Breast epithelium (tissue), 4 donors: ENCODE results near the gene NR5A1. TPM values are rescaled to one million over a fixed set of nuclear protein-coding genes. Genes with fewer than 3 reads are reported as not detected.

Experiments
- DNase-seq, 2 donors: peaks; one replicate each; pipeline ENCODE4 v3.0.0-alpha.2; 2019; ENCODE audit warnings: low spot score in 2 of 2
- H3K27ac ChIP-seq, 2 donors: fragments of 200-600 bp; sonication (generic) in 1 of 2; one replicate each; pipeline ENCODE4 v1.5.1; 2016 to 2019; ENCODE audit warnings: mild to moderate bottlenecking in 1 of 2
- H3K27me3 ChIP-seq, 2 donors: fragments of 200-600 bp; sonication (generic) in 1 of 2; one replicate each; pipeline versions ENCODE4 v1.5.1 to v1.6.0; 2017 to 2019; ENCODE audit warnings: control low read depth in 1 of 2, mild to moderate bottlenecking in 1 of 2
- H3K36me3 ChIP-seq: fragments of 200-600 bp; one replicate; pipeline ENCODE4 v1.5.1; 2019
- H3K4me1 ChIP-seq, 2 donors: fragments of 200-600 bp; sonication (generic); one replicate each; pipeline ENCODE4 v1.5.1; 2016 to 2019; ENCODE audit warnings: control low read depth in 1 of 2
- H3K4me3 ChIP-seq, 3 donors: fragments of 200-600 bp; sonication (generic); 1 replicate in 2 of 3; 2 replicates in 1 of 3; pipeline ENCODE4 v1.5.1; 2016 to 2019; ENCODE audit warnings: mild to moderate bottlenecking in 3 of 3, moderate library complexity in 2 of 3
- H3K9me3 ChIP-seq, 2 donors: fragments of 200-600 bp; sonication (generic) in 1 of 2; one replicate each; pipeline ENCODE4 v1.5.1; 2016 to 2019; ENCODE audit warnings: control low read depth in 1 of 2
- POLR2A ChIP-seq: fragments of 450-650 bp; IDR thresholded peaks from one replicate; pipeline ENCODE4 v1.6.1; 2016; ENCODE audit warnings: antibody characterized with exemption, mild to moderate bottlenecking, moderate library complexity
- POLR2AphosphoS5 ChIP-seq, 3 donors: sonication (generic); formaldehyde crosslinking; IDR thresholded peaks; one replicate each; pipeline ENCODE4 v1.6.1; 2017; ENCODE audit warnings: antibody characterized with exemption in 3 of 3
- intact Hi-C: fragments of 100-400 bp; cut with DNase I; formaldehyde crosslinking; loops from one replicate; pipeline ENCODE4 v1.15.1; 2023; ENCODE audit warnings: low total_unique reads
- total RNA-seq, 3 donors: library from RNA; depleted of rRNA; stranded (reverse); fragments of >200 nt; gene quantifications; one replicate each; pipeline ENCODE4 v1.1.0, GENCODE V29; 2016
- TF ChIP-seq, protein P1 (sequence below), 3 donors: fragments of 450-650 bp; IDR thresholded peaks; one replicate each; pipeline ENCODE4 v1.5.1; 2016 to 2017; ENCODE audit warnings: antibody characterized with exemption in 3 of 3, mild to moderate bottlenecking in 3 of 3, moderate library complexity in 3 of 3

The NR5A1 gene
- total RNA-seq, 3 donors from 2014 or later = not detected

- Histone ChIP-seq H3K27me3 (no peaks in the 10 kb centered on the region), H3K36me3 (no peaks in the 10 kb centered on the region), H3K4me1 (no peaks in the 10 kb centered on the region), H3K4me3 (no peak overlapping the region), H3K27ac (no peak overlapping the region), H3K9me3 (no peaks in the 10 kb centered on the region)
- TF ChIP-seq POLR2A = no peak
- no peak for TF ChIP-seq POLR2AphosphoS5 (IDR thresholded peaks at IDR 0.05)
- TF ChIP-seq, protein P1, sequence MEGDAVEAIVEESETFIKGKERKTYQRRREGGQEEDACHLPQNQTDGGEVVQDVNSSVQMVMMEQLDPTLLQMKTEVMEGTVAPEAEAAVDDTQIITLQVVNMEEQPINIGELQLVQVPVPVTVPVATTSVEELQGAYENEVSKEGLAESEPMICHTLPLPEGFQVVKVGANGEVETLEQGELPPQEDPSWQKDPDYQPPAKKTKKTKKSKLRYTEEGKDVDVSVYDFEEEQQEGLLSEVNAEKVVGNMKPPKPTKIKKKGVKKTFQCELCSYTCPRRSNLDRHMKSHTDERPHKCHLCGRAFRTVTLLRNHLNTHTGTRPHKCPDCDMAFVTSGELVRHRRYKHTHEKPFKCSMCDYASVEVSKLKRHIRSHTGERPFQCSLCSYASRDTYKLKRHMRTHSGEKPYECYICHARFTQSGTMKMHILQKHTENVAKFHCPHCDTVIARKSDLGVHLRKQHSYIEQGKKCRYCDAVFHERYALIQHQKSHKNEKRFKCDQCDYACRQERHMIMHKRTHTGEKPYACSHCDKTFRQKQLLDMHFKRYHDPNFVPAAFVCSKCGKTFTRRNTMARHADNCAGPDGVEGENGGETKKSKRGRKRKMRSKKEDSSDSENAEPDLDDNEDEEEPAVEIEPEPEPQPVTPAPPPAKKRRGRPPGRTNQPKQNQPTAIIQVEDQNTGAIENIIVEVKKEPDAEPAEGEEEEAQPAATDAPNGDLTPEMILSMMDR (IDR thresholded peaks at IDR 0.05) = no peak
- intact Hi-C loops = no loop called here
- no peak for DNase-seq
These were observed 30.7 kb upstream of the NR5A1 start for GRCh38 chr9:124537926-124538325.

DNA sequence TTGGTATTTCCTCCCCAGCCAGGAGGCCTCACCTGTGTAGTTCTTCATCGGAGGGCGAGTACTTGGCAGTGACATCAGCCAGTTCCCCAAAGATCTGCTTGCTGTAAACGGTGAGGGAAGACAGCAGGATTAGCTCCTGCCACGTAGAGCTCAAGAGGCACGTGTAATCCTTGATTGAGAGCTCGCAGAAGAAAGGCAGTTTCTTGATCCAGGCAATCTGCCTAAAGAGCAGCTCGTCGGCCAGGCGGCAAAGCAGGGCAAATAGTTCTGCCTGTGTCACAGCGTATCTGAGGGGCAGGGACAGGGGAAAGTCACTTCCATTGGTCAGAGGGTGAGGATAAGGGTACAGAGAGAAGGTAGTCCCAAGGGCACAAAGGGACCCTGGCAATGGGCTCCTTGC, 28.6 kb upstream of the NR5A1 start:
- Histone ChIP-seq H3K9me3 (no peaks in the 10 kb centered on the region), H3K36me3 (no peaks in the 10 kb centered on the region), H3K4me3 (no peak overlapping the region), H3K27me3 (no peaks in the 10 kb centered on the region), H3K4me1 (no peaks in the 10 kb centered on the region), H3K27ac (no peak overlapping the region)
- no peak for DNase-seq
- intact Hi-C loops = no loop called here
- TF ChIP-seq POLR2A = no peak
- TF ChIP-seq, protein P1 (IDR thresholded peaks at IDR 0.05) = no peak
- no peak for TF ChIP-seq POLR2AphosphoS5 (IDR thresholded peaks at IDR 0.05)

- H3K27ac ChIP-seq = no peak overlapping the region
- H3K36me3 ChIP-seq = no peaks in the 10 kb centered on the region
- no peaks in the 10 kb centered on the region for H3K4me1 ChIP-seq
- TF ChIP-seq, protein P1 (IDR thresholded peaks at IDR 0.05) = no peak
- TF ChIP-seq POLR2AphosphoS5 (IDR thresholded peaks at IDR 0.05) (no peak), POLR2A (no peak)
- intact Hi-C loops = no loop called here
- H3K9me3 ChIP-seq = no peaks in the 10 kb centered on the region
- DNase-seq = no peak
- H3K4me3 ChIP-seq = no peak overlapping the region
- no peaks in the 10 kb centered on the region for H3K27me3 ChIP-seq
These were observed 25.7 kb upstream of the NR5A1 start for GRCh38 chr9:124532897-124533296.

DNA sequence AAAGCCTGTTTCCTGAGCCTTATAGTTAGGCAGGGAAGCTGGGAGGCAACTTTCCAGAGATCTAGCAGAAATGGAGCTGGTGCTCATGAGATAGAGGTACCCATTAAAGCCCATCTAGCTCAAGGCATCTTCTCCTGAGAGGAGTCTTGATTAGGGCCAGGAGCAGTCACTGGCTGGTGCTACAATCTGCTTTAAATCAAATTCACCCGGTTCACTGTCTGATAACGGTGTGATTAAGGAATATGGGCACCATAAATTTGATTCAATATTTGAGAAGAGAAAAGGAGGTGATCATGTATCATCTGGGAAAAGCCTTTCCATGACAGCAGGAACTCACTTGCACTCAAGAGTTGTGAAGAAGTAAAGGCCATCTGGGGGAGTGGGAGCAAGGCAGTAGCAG, 23.9 kb upstream of the NR5A1 start:
- intact Hi-C loops = no loop called here
- Histone ChIP-seq H3K9me3 (no peaks in the 10 kb centered on the region), H3K27ac (no peak overlapping the region), H3K4me1 (no peaks in the 10 kb centered on the region), H3K27me3 (no peaks in the 10 kb centered on the region), H3K4me3 (no peak overlapping the region), H3K36me3 (no peaks in the 10 kb centered on the region)
- DNase-seq = no peak
- no peak for TF ChIP-seq POLR2A
- no peak for TF ChIP-seq POLR2AphosphoS5 (IDR thresholded peaks at IDR 0.05)
- TF ChIP-seq, protein P1 (IDR thresholded peaks at IDR 0.05) = no peak

- intact Hi-C loops = no loop called here
- no peaks in the 10 kb centered on the region for H3K36me3 ChIP-seq
- no peak for DNase-seq
- H3K27ac ChIP-seq = peak overlapping the region in 1 of 2 donors; percentile 19
- H3K9me3 ChIP-seq = no peaks in the 10 kb centered on the region
- no peaks in the 10 kb centered on the region for H3K27me3 ChIP-seq
- no peaks in the 10 kb centered on the region for H3K4me1 ChIP-seq
- no peak overlapping the region for H3K4me3 ChIP-seq
- TF ChIP-seq, protein P1 (IDR thresholded peaks at IDR 0.05) = no peak
- no peak for TF ChIP-seq POLR2AphosphoS5 (IDR thresholded peaks at IDR 0.05)
- no peak for TF ChIP-seq POLR2A
These were observed 23.0 kb upstream of the NR5A1 start for GRCh38 chr9:124530246-124530645.
